T-helper 17 cell (primary cell): Measurements from ENCODE around the gene ASGR1. TPM values are rescaled to one million over a fixed set of nuclear protein-coding genes. Genes with fewer than 3 reads are reported as not detected.

Experiments used
- ATAC-seq: fragments of 150-1000 bp; cut with Tn5 transposase; 2 replicates; pipeline ENCODE4 v1.10.0; 2021; ENCODE audit warnings: mild to moderate bottlenecking, moderate library complexity
- DNase-seq, 3 donors: peaks; one replicate each; pipeline versions ENCODE4 v3.0.0 to v3.0.0-alpha.2; 2020 to 2021
- H3K9me3 ChIP-seq: one replicate; pipeline ENCODE4 v1.7.0; 2013; ENCODE audit warnings: low read length, mild to moderate bottlenecking; ENCODE audit not compliant: control insufficient read depth, poor library complexity, severe bottlenecking
- H3K27ac Mint-ChIP-seq: one replicate; pipeline ENCODE4 v1.8.0; 2022; ENCODE audit warnings: mild to moderate bottlenecking, moderate library complexity, mixed read lengths
- H3K27me3 Mint-ChIP-seq: one replicate; pipeline ENCODE4 v1.8.0; 2022; ENCODE audit warnings: mixed read lengths
- H3K36me3 Mint-ChIP-seq: one replicate; pipeline ENCODE4 v1.8.0; 2022; ENCODE audit warnings: low read depth, mixed read lengths
- H3K4me1 Mint-ChIP-seq: one replicate; pipeline ENCODE4 v1.8.0; 2022; ENCODE audit warnings: mild to moderate bottlenecking, mixed read lengths
- H3K4me3 Mint-ChIP-seq: one replicate; pipeline ENCODE4 v1.8.0; 2022; ENCODE audit warnings: mild to moderate bottlenecking, moderate library complexity, mixed read lengths
- total RNA-seq, 4 donors: library from RNA in 2 of 4; stranded (reverse) in 2 of 4; gene quantifications; one replicate each; pipeline ENCODE4 v1.2.3 and lab custom pipeline; 2022 to 2026

The ASGR1 gene, protein sequence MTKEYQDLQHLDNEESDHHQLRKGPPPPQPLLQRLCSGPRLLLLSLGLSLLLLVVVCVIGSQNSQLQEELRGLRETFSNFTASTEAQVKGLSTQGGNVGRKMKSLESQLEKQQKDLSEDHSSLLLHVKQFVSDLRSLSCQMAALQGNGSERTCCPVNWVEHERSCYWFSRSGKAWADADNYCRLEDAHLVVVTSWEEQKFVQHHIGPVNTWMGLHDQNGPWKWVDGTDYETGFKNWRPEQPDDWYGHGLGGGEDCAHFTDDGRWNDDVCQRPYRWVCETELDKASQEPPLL
- under 1 TPM; 0.42 to 0.92 TPM for total RNA-seq
- 0.23 to 0.58 reads per million in 2 donors for total RNA-seq (lab: John Stamatoyannopoulos, UW)

DNA sequence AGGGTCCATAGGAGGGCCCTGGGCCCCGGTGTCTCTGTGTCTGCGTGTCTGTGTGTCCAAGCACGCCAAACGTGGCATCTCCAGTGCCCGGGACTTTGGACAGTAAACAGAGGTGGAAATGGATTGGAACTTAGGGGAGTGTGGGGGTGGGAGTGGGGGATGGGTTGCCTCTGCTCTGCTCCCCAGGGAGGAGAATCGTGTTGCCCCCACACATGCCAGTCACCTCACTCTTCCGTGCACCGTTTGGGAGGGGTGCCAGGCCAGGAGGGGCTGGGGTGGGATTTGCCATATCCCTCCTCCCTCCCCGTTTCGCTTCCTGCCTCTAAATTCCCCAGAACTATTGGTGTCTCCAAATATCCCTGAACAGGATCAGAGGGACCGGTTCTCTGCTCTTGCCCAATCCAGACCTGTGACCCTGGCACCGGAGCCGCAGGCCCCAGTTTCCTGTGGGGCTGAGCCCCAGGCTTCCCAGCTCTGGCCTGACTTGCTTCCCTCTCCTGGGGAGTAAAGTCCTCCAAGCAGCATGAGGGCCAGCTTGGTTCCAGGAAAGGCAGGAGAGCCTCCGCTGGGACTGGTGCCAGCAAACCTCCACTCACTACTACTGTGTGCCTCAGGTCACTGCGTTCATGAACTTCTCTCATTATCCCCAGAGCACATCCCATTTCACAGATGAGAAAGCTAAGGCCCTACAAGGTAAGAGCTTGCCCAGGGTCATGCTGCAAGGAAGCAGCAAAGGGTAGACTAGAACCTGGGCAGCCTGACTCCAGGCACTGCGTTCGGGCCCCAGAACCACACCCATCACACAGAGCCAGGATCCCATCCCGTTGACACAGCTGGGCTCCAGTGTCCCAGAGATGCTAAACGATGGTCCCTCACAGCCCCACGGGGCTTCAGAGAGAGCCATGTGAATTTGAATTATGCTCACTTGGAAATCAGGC, at the start of gene ASGR1:
TSS of gene ASGR1 (minus strand) at position 54 of the 938 bp plus-strand sequence. CDS start 807 bp downstream, outside the sequence.
- peaks cover 9% of the 10 kb centered on the region for H3K4me1 Mint-ChIP-seq
- H3K4me3 Mint-ChIP-seq = peak within 1 kb of the TSS; percentile 41
- H3K9me3 ChIP-seq = no peaks in the 10 kb centered on the region
- peaks cover 11% of the 10 kb centered on the region for H3K27me3 Mint-ChIP-seq
- no peaks in the 10 kb centered on the region for H3K36me3 Mint-ChIP-seq
- no peak within 1 kb of the TSS for H3K27ac Mint-ChIP-seq
- no peak for DNase-seq
- no peak for ATAC-seq

DNA sequence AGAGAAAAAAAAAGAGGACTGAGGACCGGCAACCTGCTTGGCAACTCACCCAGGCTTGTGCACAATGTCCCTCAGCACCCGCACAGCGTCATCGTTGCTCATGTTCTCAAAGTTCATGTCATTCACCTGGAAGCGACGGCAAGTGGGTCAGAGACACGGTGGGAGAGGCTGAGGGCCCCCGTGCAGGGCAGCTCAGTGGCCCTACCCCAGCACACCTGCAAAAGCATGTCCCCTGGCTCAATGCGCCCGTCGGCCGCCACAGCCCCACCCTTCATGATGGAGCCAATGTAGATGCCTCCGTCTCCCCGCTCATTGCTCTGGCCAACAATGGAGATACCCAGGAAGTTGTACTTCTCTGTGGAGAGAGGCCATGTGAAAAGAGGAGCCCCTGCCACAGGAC, 49.8 kb upstream of the ASGR1 start:
- peaks cover 4% of the 10 kb centered on the region for H3K36me3 Mint-ChIP-seq
- H3K4me1 Mint-ChIP-seq = peaks cover 23% of the 10 kb centered on the region
- no peak overlapping the region for H3K4me3 Mint-ChIP-seq
- peak overlapping the region; percentile 37 for H3K27ac Mint-ChIP-seq
- ATAC-seq (no peak), DNase-seq (no peak)
- no peaks in the 10 kb centered on the region for H3K27me3 Mint-ChIP-seq
- H3K9me3 ChIP-seq = no peaks in the 10 kb centered on the region

DNA sequence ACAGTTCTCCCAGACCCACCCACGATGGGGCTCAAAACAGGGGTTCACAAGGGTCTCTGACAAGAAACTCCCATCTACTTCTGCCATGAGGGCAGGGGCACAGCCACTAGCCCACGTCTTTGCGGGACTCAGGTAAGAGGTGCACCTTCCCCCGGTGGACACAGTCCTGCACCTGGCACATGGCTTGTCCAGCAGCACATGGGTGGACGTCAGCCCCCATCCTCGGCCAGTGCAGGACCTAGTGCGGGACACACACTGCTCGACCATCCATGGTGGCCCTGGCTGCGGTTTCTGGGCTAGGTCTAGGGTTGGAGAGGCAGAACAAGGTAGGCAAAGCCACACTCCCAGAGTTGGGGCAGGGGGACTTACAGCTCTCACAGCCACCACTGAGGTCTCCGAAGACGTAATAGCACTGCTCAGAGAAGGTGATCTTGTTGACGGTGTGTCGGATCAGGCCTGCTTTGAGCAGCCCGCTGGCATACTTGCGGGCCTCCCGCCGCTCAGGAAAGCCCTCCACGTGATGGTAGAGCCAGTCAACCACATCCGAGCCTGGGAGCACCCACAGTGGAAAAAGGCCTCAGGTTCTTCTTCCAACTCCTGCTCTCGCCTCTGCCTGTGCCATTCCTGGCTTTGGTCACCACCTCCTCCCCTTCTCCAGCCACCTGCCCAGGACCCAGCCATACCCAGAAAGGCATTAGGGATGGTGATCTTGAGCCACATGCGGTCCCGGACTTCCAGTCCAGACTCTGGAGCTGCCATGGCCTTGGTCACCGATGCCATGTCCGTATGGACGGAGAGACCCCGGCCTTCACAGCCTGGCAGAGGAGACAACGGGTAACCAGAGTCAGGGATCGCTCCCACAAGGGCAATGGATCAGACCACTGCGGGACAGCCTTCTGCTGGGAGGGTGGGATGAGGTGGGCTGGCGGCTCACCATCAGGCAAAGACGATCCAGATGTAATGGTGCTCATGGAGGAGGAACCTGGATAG, 47.8 kb upstream of the ASGR1 start:
- DNase-seq (no peak), ATAC-seq (no peak)
- Mint-ChIP-seq H3K27me3 (no peaks in the 10 kb centered on the region), H3K27ac (peak overlapping the region; percentile 43), H3K4me3 (no peak overlapping the region), H3K36me3 (peaks cover 4% of the 10 kb centered on the region), H3K4me1 (peaks cover 7% of the 10 kb centered on the region)
- no peaks in the 10 kb centered on the region for H3K9me3 ChIP-seq

DNA sequence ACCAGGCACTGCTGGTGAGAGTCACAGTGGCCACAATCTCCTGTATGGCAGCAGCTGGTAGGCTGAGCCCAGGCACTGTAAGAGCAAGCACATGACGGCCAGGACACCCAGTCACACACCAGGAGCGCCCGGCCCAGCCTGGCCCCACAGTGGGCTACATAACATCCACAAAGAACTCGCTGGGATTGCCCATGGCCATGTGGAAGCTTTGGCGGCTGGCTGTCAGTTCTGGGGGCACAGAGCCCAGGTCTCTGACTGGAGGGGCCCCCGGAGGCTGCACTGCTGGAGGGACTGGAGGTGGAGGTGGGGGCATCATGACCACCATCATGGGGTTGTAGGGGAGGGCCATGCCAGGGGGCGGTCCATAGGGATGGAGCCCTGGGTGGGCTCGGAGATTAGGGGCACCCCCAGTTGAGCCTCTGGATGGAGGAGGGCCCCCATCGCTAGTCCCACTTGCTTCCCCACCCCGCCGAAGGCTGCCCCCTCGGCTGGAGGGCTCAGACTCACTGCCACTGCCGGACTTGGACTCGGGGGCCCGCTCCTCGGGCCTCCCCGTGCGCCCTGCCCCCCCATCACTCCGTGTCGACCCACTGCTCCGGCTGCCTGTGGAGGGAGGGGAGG, 46.7 kb upstream of the ASGR1 start:
- H3K9me3 ChIP-seq = no peaks in the 10 kb centered on the region
- H3K4me3 Mint-ChIP-seq = no peak overlapping the region
- no peak overlapping the region for H3K27ac Mint-ChIP-seq
- peaks cover 13% of the 10 kb centered on the region for H3K4me1 Mint-ChIP-seq
- ATAC-seq (no peak), DNase-seq (no peak)
- peaks cover 3% of the 10 kb centered on the region for H3K36me3 Mint-ChIP-seq
- H3K27me3 Mint-ChIP-seq = no peaks in the 10 kb centered on the region

DNA sequence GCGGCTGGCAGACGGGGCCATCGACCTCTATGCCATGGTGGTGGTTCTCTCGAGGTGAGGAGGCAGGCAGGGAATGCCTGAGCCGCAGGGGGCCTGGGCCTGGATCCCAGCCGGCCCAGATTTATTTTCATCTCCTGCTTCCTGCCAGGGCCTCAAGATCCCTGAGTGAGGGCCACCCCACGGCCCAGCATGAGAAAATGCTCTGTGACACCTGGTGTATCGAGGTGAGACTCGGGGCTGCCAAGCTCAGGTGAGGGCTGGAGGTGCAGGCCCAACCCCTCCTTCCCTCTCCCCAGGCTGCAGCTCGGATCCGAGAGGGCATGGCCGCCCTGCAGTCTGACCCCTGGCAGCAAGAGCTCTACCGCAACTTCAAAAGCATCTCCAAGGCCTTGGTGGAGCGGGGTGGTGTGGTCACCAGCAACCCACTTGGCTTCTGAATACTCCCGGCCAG, 45.5 kb upstream of the ASGR1 start:
- no peak for DNase-seq
- H3K27me3 Mint-ChIP-seq = no peaks in the 10 kb centered on the region
- peaks cover 3% of the 10 kb centered on the region for H3K36me3 Mint-ChIP-seq
- no peaks in the 10 kb centered on the region for H3K9me3 ChIP-seq
- H3K4me1 Mint-ChIP-seq = peaks cover 18% of the 10 kb centered on the region
- H3K4me3 Mint-ChIP-seq = no peak overlapping the region
- H3K27ac Mint-ChIP-seq = no peak overlapping the region
- ATAC-seq = no peak

DNA sequence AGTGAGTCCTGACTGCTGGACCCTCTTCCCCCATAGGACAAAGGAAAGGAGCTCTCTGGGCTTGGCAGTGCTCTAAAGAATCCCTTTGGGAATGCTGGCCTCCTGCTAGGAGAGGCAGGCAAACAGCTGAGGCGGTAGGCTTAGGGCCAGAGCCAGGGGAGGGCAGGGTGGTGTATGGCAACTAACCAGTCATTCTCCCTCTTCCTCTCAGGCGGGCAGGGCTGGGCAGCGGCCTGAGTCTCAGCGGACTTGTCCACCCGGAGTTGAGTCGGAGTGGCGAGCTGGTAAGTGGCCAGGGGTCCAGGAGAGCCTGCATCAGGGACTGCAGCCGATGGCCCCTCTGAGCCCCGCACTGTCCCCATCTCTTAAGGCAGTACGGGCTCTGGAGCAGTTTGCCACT, 44.9 kb upstream of the ASGR1 start:
- no peak overlapping the region for H3K27ac Mint-ChIP-seq
- H3K4me1 Mint-ChIP-seq = peaks cover 22% of the 10 kb centered on the region
- ATAC-seq (no peak), DNase-seq (no peak)
- peaks cover 3% of the 10 kb centered on the region for H3K36me3 Mint-ChIP-seq
- no peaks in the 10 kb centered on the region for H3K27me3 Mint-ChIP-seq
- H3K4me3 Mint-ChIP-seq = no peak overlapping the region
- no peaks in the 10 kb centered on the region for H3K9me3 ChIP-seq

DNA sequence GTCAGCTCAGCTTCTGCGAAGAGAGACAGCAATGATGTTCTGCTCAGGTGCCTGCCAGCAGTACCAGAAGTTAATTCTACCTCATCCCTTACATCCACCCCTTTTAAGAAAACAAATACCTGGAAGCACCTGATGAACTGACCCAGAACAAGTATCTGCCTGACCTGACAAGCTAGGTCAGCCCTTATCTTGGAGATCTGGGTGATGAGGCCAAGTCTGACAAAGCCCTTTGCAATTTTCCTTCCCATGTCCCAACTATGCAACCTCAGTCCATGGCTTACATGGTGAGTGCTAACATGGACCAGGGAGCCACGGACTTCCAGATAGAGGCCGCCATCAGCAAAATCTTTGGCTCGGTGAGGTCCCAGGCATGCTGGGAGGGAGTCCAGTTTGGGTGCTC, 44.2 kb upstream of the ASGR1 start:
- Mint-ChIP-seq H3K4me3 (no peak overlapping the region), H3K4me1 (peaks cover 26% of the 10 kb centered on the region), H3K27ac (no peak overlapping the region), H3K27me3 (no peaks in the 10 kb centered on the region), H3K36me3 (peaks cover 3% of the 10 kb centered on the region)
- DNase-seq (no peak), ATAC-seq (no peak)
- H3K9me3 ChIP-seq = no peaks in the 10 kb centered on the region

DNA sequence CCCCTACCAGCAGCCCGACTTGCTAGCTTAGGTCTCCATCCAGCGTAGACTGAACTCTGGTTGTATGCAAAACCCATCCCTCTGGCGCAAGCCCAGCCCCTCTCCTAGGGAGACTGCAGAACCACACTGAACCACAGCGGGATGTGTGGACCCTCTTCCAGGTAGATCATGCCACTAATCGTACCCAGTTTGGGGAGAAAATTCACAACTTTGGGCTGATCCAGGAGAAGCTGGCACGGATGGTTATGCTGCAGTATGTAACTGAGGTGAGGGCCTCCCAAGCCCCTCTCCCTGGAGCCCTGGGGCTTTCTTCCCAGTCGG, 43.8 kb upstream of the ASGR1 start:
- no peaks in the 10 kb centered on the region for H3K9me3 ChIP-seq
- peaks cover 24% of the 10 kb centered on the region for H3K4me1 Mint-ChIP-seq
- DNase-seq (no peak), ATAC-seq (no peak)
- peaks cover 3% of the 10 kb centered on the region for H3K36me3 Mint-ChIP-seq
- H3K27me3 Mint-ChIP-seq = no peaks in the 10 kb centered on the region
- no peak overlapping the region for H3K4me3 Mint-ChIP-seq
- no peak overlapping the region for H3K27ac Mint-ChIP-seq

DNA sequence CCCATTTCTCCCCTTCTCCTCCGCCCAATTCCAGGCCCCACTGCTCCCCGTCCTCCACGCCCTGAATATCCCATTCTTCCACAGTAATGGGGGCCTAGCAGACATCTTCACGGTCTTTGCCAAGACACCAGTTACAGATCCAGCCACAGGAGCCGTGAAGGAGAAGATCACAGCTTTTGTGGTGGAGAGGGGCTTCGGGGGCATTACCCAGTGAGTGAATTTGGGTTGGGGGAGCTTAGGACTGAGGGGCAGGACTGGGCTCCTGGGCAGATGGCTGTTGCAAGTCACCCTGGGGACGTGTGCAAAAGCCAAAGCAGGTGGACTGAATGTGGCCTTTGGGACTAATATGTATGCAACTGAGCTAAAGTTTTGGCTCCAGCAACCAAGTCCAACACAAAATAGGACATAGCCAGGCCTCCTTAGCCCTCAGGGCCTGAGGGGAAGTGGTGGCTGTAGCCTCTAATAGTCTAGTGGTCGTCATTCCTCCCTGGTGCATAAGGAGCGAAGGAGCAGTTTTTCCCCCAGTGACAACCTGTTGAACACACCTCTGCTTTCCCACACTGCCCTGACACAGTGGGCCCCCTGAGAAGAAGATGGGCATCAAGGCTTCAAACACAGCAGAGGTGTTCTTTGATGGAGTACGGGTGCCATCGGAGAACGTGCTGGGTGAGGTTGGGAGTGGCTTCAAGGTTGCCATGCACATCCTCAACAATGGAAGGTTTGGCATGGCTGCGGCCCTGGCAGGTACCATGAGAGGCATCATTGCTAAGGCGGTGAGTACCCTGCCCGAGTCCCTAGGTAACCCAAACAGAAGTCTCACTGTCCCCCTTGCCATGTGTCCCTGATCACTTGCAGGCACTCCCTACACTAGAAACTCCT, 43.2 kb upstream of the ASGR1 start:
- Mint-ChIP-seq H3K27me3 (no peaks in the 10 kb centered on the region), H3K4me3 (no peak overlapping the region), H3K4me1 (peaks cover 27% of the 10 kb centered on the region), H3K36me3 (peaks cover 3% of the 10 kb centered on the region), H3K27ac (no peak overlapping the region)
- DNase-seq (no peak), ATAC-seq (no peak)
- no peaks in the 10 kb centered on the region for H3K9me3 ChIP-seq

DNA sequence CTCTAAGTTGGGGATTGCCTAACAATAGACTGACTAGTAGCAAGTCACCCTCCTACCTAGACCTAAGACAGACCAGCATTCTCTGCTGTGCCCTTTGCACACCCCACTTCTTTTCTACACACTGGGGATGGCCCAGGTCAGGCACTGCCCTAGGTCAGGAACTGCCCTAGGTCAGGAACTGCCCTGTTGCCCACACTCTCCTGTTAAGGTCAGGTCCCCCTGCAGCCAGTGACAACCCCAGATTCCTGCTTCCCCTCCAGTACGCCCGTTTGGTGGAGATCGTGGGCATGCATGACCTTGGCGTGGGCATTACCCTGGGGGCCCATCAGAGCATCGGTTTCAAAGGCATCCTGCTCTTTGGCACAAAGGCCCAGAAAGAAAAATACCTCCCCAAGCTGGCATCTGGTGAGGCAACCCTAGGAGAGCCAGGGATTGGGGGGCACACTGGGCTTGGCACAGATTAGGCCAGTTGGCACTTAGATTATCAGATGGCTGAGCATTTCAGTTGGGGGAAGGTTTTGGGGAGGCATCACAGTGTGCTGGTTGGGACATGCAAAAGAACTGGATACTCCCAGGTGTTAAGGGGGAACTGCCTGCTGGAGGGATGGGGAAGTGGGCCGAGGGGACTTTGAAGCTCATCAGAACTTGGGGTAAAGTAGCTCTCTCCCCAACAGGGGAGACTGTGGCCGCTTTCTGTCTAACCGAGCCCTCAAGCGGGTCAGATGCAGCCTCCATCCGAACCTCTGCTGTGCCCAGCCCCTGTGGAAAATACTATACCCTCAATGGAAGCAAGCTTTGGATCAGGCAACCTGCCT, 42.3 kb upstream of the ASGR1 start:
- peaks cover 3% of the 10 kb centered on the region for H3K36me3 Mint-ChIP-seq
- DNase-seq (no peak), ATAC-seq (no peak)
- H3K4me1 Mint-ChIP-seq = peaks cover 31% of the 10 kb centered on the region
- H3K27ac Mint-ChIP-seq = peak overlapping the region; percentile 91
- no peaks in the 10 kb centered on the region for H3K9me3 ChIP-seq
- H3K4me3 Mint-ChIP-seq = peak overlapping the region; percentile 96
- no peaks in the 10 kb centered on the region for H3K27me3 Mint-ChIP-seq

DNA sequence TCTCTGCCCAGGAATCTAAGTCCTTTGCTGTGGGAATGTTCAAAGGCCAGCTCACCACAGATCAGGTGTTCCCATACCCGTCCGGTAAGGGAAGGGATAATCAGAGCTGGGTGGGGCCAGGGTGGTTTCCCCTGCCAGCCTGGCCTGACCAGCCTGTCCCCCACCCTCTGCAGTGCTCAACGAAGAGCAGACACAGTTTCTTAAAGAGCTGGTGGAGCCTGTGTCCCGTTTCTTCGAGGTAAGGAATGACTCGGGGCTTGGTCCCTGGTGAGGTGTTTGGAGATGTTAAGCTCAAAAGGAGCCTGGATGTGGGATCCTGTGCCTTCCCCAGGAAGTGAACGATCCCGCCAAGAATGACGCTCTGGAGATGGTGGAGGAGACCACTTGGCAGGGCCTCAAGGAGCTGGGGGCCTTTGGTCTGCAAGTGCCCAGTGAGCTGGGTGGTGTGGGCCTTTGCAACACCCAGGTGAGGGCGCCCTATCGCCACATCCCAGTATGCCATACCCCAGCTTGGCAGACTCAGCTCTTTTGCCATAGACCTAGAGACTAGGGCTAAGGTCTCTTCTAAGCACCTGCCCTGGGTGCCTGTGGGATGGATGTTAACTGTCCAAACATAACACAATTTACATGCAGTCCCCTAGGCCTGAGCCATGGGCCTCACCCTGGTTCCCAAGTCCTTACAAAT, 41.6 kb upstream of the ASGR1 start:
- Mint-ChIP-seq H3K27ac (peak overlapping the region; percentile 91), H3K4me1 (peaks cover 36% of the 10 kb centered on the region), H3K36me3 (peaks cover 3% of the 10 kb centered on the region), H3K4me3 (peak overlapping the region; percentile 96), H3K27me3 (no peaks in the 10 kb centered on the region)
- peak; percentile 28 to 53 (median 37) for DNase-seq
- H3K9me3 ChIP-seq = no peaks in the 10 kb centered on the region
- ATAC-seq = peak; percentile 66
